Fibroblast of lung (primary cell): Measurements from ENCODE around the gene ACACB. TPM values are rescaled to one million over a fixed set of nuclear protein-coding genes. Genes with fewer than 3 reads are reported as not detected.

ENCODE experiments used
- DNase-seq, 2 donors: peaks; one replicate each; pipeline versions ENCODE4 v3.0.0 to v3.0.0-alpha.2; 2010; ENCODE audit warnings: low read depth in 2 of 2
- H2AFZ ChIP-seq: 2 replicates; pipeline ENCODE4 v1.5.1; 2012; ENCODE audit warnings: low read length, control low read depth, inconsistent platforms
- H3K27ac ChIP-seq: 2 replicates; pipeline ENCODE4 v1.5.1; 2011; ENCODE audit warnings: low read length, control low read depth; ENCODE audit not compliant: insufficient read depth
- H3K27me3 ChIP-seq: 2 replicates; pipeline ENCODE4 v1.5.1; 2011; ENCODE audit warnings: mild to moderate bottlenecking, low read length; ENCODE audit not compliant: control insufficient read depth, insufficient read depth
- H3K36me3 ChIP-seq: 2 replicates; pipeline ENCODE4 v1.5.1; 2011; ENCODE audit warnings: low read length; ENCODE audit not compliant: control insufficient read depth, insufficient read depth
- H3K4me1 ChIP-seq: 2 replicates; pipeline ENCODE4 v1.5.1; 2011; ENCODE audit warnings: low read length; ENCODE audit not compliant: control insufficient read depth, insufficient read depth; ENCODE audit errors: extremely low read depth
- H3K4me2 ChIP-seq: 2 replicates; pipeline ENCODE4 v1.5.1; 2011; ENCODE audit warnings: low read length, control low read depth; ENCODE audit not compliant: insufficient read depth; ENCODE audit errors: extremely low read depth
- H3K4me3 ChIP-seq, 4 experiments: fragments of 200-600 bp in 1 of 4; sonication (generic) in 1 of 4; replicated peaks in 1 of 4; 2 replicates each; pipeline ENCODE4 v1.5.1; 2011 to 2016; ENCODE audit warnings: low read length in 4 of 4, low read depth in 3 of 4, mild to moderate bottlenecking in 3 of 4, control low read depth in 2 of 4, inconsistent platforms in 1 of 4, mixed read lengths in 1 of 4; ENCODE audit not compliant: insufficient read depth in 1 of 4; ENCODE audit errors: control extremely low read depth in 1 of 4
- H3K79me2 ChIP-seq: 2 replicates; pipeline ENCODE4 v1.5.1; 2012; ENCODE audit warnings: mild to moderate bottlenecking, low read length, inconsistent platforms; ENCODE audit not compliant: control insufficient read depth, insufficient read depth
- H3K9ac ChIP-seq: 2 replicates; pipeline ENCODE4 v1.5.1; 2011; ENCODE audit warnings: mild to moderate bottlenecking, low read length, control low read depth; ENCODE audit not compliant: insufficient read depth
- H3K9me3 ChIP-seq: 2 replicates; pipeline ENCODE4 v1.5.1; 2012; ENCODE audit warnings: low read depth, low read length; ENCODE audit not compliant: control insufficient read depth, insufficient read depth
- H4K20me1 ChIP-seq: 2 replicates; pipeline ENCODE4 v1.5.1; 2011; ENCODE audit warnings: low read length; ENCODE audit not compliant: control insufficient read depth, insufficient read depth; ENCODE audit errors: extremely low read depth
- EZH2 ChIP-seq: IDR thresholded peaks from 2 replicates; pipeline ENCODE4 v1.5.1; 2012; ENCODE audit warnings: low read length, control low read depth, mild to moderate bottlenecking; ENCODE audit errors: missing control alignments
- polyA plus RNA-seq, 2 donors: library from polyadenylated mRNA; depleted of rRNA in 1 of 2; stranded (reverse) in 1 of 2; unstranded in 1 of 2; fragments of >200 nt; gene quantifications; 2 replicates each; pipeline ENCODE4 v1.2.1, GENCODE V29; 2011 to 2012; ENCODE audit warnings: missing spikeins in 1 of 2
- total RNA-seq: library from RNA; depleted of rRNA; stranded (reverse); fragments of >200 nt; gene quantifications from 2 replicates; pipeline ENCODE4 v1.2.1, GENCODE V29; 2014
- TF ChIP-seq, protein P1 (sequence below), 2 donors: IDR thresholded peaks in 1 of 2; conservative IDR thresholded peaks in 1 of 2; 1 replicate in 1 of 2; 2 replicates in 1 of 2; pipeline ENCODE4 v1.5.1; 2011 to 2012; ENCODE audit warnings: low read length in 2 of 2, control low read depth in 1 of 2, inconsistent platforms in 1 of 2, low read depth in 1 of 2, mild to moderate bottlenecking in 1 of 2

The ACACB gene
- total and polyA plus RNA-seq, 2 donors (not counting 1 experiment from before 2014, with no cell fraction given) = 1.5 to 9.1 TPM

DNA sequence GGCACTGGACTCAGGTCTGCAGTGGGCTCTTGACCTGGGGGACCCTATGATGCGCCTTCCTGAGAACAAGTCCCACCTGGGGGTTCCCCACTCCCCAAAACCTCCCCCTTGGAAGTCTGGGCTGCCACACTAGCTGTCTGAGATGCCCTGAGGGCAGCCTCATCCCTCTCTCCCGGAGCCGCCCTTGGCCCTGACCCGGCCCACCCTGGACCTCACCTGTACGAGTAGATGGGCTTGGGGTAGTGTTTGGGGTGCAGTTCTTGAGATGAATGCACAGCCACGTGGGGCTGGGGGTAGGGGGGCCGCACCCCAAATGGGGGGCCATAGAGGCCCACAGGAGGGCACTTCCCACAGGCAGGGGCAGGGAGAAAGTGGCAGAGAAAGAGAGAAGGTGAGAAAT, 170.8 kb downstream of the ACACB start:
- H3K9ac ChIP-seq = no peak overlapping the region
- H4K20me1 ChIP-seq = no peaks in the 10 kb centered on the region
- H2AFZ ChIP-seq = no peak overlapping the region
- H3K4me1 ChIP-seq = no peaks in the 10 kb centered on the region
- no peak overlapping the region for H3K27ac ChIP-seq
- no peaks in the 10 kb centered on the region for H3K9me3 ChIP-seq
- H3K4me2 ChIP-seq = no peak overlapping the region
- no peak for DNase-seq
- TF ChIP-seq EZH2 = no peak
- TF ChIP-seq, protein P1, sequence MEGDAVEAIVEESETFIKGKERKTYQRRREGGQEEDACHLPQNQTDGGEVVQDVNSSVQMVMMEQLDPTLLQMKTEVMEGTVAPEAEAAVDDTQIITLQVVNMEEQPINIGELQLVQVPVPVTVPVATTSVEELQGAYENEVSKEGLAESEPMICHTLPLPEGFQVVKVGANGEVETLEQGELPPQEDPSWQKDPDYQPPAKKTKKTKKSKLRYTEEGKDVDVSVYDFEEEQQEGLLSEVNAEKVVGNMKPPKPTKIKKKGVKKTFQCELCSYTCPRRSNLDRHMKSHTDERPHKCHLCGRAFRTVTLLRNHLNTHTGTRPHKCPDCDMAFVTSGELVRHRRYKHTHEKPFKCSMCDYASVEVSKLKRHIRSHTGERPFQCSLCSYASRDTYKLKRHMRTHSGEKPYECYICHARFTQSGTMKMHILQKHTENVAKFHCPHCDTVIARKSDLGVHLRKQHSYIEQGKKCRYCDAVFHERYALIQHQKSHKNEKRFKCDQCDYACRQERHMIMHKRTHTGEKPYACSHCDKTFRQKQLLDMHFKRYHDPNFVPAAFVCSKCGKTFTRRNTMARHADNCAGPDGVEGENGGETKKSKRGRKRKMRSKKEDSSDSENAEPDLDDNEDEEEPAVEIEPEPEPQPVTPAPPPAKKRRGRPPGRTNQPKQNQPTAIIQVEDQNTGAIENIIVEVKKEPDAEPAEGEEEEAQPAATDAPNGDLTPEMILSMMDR (conservative IDR thresholded peaks at IDR 0.05 in 1 of 2, IDR thresholded peaks at IDR 0.05 in 1 of 2; ENCODE audit: low read depth in 1 of 2, low read length in 2 of 2) = no peak
- H3K4me3 ChIP-seq = no peak overlapping the region
- no peaks in the 10 kb centered on the region for H3K79me2 ChIP-seq
- no peaks in the 10 kb centered on the region for H3K36me3 ChIP-seq
- no peaks in the 10 kb centered on the region for H3K27me3 ChIP-seq

DNA sequence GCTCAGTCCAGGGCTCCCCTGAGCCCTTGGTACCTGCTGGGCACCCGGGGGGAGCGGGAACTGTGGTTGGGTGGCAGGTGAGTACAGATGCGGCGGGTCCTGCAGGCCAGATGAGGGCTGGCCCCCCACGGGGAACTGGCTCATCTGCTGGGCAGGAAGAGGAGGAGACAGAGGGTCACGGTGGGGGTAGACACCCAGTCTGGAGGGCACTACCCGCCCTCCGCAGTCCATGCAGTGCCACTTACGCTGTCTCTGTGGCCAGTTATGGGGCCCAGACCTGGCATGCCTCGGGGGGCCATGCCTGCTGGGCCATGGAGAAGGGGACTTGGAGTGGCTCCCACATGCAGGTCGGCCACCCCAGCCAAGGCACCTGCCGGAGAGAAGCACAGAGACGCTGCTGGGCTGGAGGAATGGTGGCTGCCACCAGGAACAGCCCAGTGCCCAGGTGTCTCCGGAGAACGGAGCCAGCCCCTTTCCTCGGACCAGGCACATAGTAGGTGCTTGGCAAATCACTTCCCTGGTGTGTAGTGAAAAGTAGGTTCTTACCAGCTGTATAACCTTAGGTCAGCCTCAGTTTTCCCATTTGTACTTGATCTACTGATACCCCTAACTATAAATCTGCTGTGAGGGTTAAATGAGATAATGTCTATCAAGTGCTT, 171.6 kb downstream of the ACACB start:
- no peaks in the 10 kb centered on the region for H3K9me3 ChIP-seq
- no peaks in the 10 kb centered on the region for H3K79me2 ChIP-seq
- no peak overlapping the region for H2AFZ ChIP-seq
- no peaks in the 10 kb centered on the region for H3K4me1 ChIP-seq
- H3K27me3 ChIP-seq = no peaks in the 10 kb centered on the region
- no peak overlapping the region for H3K4me3 ChIP-seq
- H3K27ac ChIP-seq = no peak overlapping the region
- H4K20me1 ChIP-seq = no peaks in the 10 kb centered on the region
- DNase-seq = no peak
- H3K4me2 ChIP-seq = no peak overlapping the region
- H3K9ac ChIP-seq = no peak overlapping the region
- TF ChIP-seq EZH2 = no peak
- TF ChIP-seq, protein P1 (conservative IDR thresholded peaks at IDR 0.05 in 1 of 2, IDR thresholded peaks at IDR 0.05 in 1 of 2; ENCODE audit: low read depth in 1 of 2, low read length in 2 of 2) = no peak
- no peaks in the 10 kb centered on the region for H3K36me3 ChIP-seq

DNA sequence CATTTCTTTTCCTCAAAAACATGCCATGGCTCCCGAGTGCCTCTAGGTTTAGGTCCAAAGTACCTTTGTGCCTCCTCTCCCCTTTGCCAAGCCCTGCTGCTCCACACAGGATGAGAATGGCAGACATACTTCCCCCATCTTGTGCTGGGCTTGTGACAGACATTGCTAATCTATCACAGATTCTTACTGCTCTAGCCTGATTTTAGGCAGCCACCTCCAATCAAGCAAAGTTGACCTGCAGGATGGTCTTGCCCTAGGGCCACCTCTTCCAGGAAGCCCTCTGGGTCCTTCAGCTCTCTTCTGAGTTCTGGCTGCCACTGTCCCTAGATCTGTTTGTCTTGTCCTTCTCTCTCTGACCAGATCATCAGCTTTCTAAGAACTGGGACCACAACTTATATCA, 172.2 kb downstream of the ACACB start:
- no peak overlapping the region for H2AFZ ChIP-seq
- no peak overlapping the region for H3K4me3 ChIP-seq
- TF ChIP-seq, protein P1 (conservative IDR thresholded peaks at IDR 0.05 in 1 of 2, IDR thresholded peaks at IDR 0.05 in 1 of 2; ENCODE audit: low read depth in 1 of 2, low read length in 2 of 2) = no peak
- TF ChIP-seq EZH2 = no peak
- no peaks in the 10 kb centered on the region for H4K20me1 ChIP-seq
- H3K9ac ChIP-seq = no peak overlapping the region
- no peaks in the 10 kb centered on the region for H3K27me3 ChIP-seq
- no peak for DNase-seq
- H3K9me3 ChIP-seq = no peaks in the 10 kb centered on the region
- H3K36me3 ChIP-seq = no peaks in the 10 kb centered on the region
- no peak overlapping the region for H3K4me2 ChIP-seq
- H3K4me1 ChIP-seq = no peaks in the 10 kb centered on the region
- H3K79me2 ChIP-seq = no peaks in the 10 kb centered on the region
- H3K27ac ChIP-seq = no peak overlapping the region
